Panc1 (cell line): Measurements from ENCODE around the gene DVL1.

Source experiments
- CTCF ChIP-seq: fragments of 450-650 bp; IDR thresholded peaks from 2 replicates; pipeline ENCODE4 v1.5.1; 2017; ENCODE audit warnings: mild to moderate bottlenecking
- POLR2AphosphoS5 ChIP-seq: IDR thresholded peaks from 2 replicates; pipeline ENCODE4 v1.6.1; 2012; ENCODE audit warnings: mild to moderate bottlenecking, low read depth, low read length, moderate library complexity
- REST ChIP-seq, 2 experiments: IDR thresholded peaks; 2 replicates each; pipeline ENCODE4 v1.6.1; 2011 to 2012; ENCODE audit warnings: low read depth in 2 of 2, control low read depth in 1 of 2, low read length in 1 of 2, mild to moderate bottlenecking in 1 of 2, moderate library complexity in 1 of 2; ENCODE audit not compliant: insufficient read depth in 1 of 2
- TCF7L2 ChIP-seq: IDR thresholded peaks from 2 replicates; pipeline ENCODE4 v1.6.1; 2011; ENCODE audit warnings: mild to moderate bottlenecking, low read depth, low read length, inconsistent platforms

GRCh38 chr1:1354271-1355247, 5.3 kb upstream of the DVL1 start:
- TF ChIP-seq CTCF (no peak), REST (IDR thresholded peaks at IDR 0.05; ENCODE audit: insufficient read depth in 1 of 2, low read depth in 2 of 2, low read length in 1 of 2) (no peak), POLR2AphosphoS5 (no peak; the same call in 1 of the 2 replicates), TCF7L2 (no peak)
